HepG2 (cell line): ENCODE results near the gene TRAPPC3. TPM values are rescaled to one million over a fixed set of nuclear protein-coding genes. Genes with fewer than 3 reads are reported as not detected.

ENCODE experiments used
- BRD4 ChIP-seq: sonication (generic); formaldehyde crosslinking; IDR thresholded peaks from 2 replicates; pipeline ENCODE4 v1.4.0; 2020; ENCODE audit warnings: missing genetic modification reagents
- CC2D1A ChIP-seq: sonication (generic); formaldehyde crosslinking; IDR thresholded peaks from 2 replicates; pipeline ENCODE4 v1.8.1; 2023; ENCODE audit warnings: mild to moderate bottlenecking, missing genetic modification reagents
- ETV5 ChIP-seq: IDR thresholded peaks from 2 replicates; pipeline ENCODE4 v1.6.1; 2018; ENCODE audit warnings: missing biosample characterization, missing genetic modification reagents, inconsistent platforms, borderline replicate concordance
- FUBP1 ChIP-seq: sonication (generic); formaldehyde crosslinking; IDR thresholded peaks from 2 replicates; pipeline ENCODE4 v1.5.1; 2020; ENCODE audit warnings: missing genetic modification reagents, mild to moderate bottlenecking, borderline replicate concordance
- HDAC6 ChIP-seq: fragments of 200-600 bp; sonication (generic); IDR thresholded peaks from 2 replicates; pipeline ENCODE4 v1.7.0; 2017; ENCODE audit warnings: mild to moderate bottlenecking, antibody characterized with exemption, low read length, low read depth
- HMGXB4 ChIP-seq, 2 experiments: sonication (generic) in 1 of 2; formaldehyde crosslinking in 1 of 2; IDR thresholded peaks; 2 replicates each; pipeline versions ENCODE4 v1.4.0 to v1.6.1; 2018 to 2020; ENCODE audit warnings: missing genetic modification reagents in 2 of 2, borderline replicate concordance in 1 of 2, low read depth in 1 of 2, mild to moderate bottlenecking in 1 of 2, missing biosample characterization in 1 of 2
- MYPOP ChIP-seq: sonication (generic); formaldehyde crosslinking; IDR thresholded peaks from 2 replicates; pipeline ENCODE4 v1.8.1; 2023; ENCODE audit warnings: mild to moderate bottlenecking, moderate library complexity, missing genetic modification reagents
- MZF1 ChIP-seq: sonication (generic); formaldehyde crosslinking; IDR thresholded peaks from 2 replicates; pipeline ENCODE4 v1.8.1; 2023; ENCODE audit warnings: mild to moderate bottlenecking, missing genetic modification reagents, borderline replicate concordance
- NFYB ChIP-seq: sonication (generic); formaldehyde crosslinking; IDR thresholded peaks from 2 replicates; pipeline ENCODE4 v1.4.0; 2020; ENCODE audit warnings: missing genetic modification reagents
- RBAK ChIP-seq: sonication (generic); formaldehyde crosslinking; IDR thresholded peaks from 2 replicates; pipeline ENCODE4 v1.5.1; 2020; ENCODE audit warnings: mild to moderate bottlenecking, missing genetic modification reagents
- RORA ChIP-seq: sonication (generic); formaldehyde crosslinking; IDR thresholded peaks from 2 replicates; pipeline ENCODE4 v1.5.0; 2020; ENCODE audit warnings: mild to moderate bottlenecking, missing genetic modification reagents, moderate library complexity
- SAP130 ChIP-seq: IDR thresholded peaks from 2 replicates; pipeline ENCODE4 v1.6.1; 2016; ENCODE audit warnings: low read depth
- SIN3A ChIP-seq: IDR thresholded peaks from 2 replicates; pipeline ENCODE4 v1.6.1; 2011; ENCODE audit warnings: low read depth, mild to moderate bottlenecking, control low read depth, low read length, borderline replicate concordance
- SMC3 ChIP-seq: IDR thresholded peaks from 2 replicates; pipeline ENCODE4 v1.6.1; 2011; ENCODE audit warnings: low read length, improper control_type of control experiment
- STAT5B ChIP-seq: sonication (generic); formaldehyde crosslinking; IDR thresholded peaks from 2 replicates; pipeline ENCODE4 v1.4.0; 2020; ENCODE audit warnings: missing genetic modification reagents
- TCF7 ChIP-seq: sonication (generic); IDR thresholded peaks from 2 replicates; pipeline ENCODE4 v1.6.1; 2016; ENCODE audit warnings: antibody characterized with exemption, low read depth
- ZBTB26 ChIP-seq: IDR thresholded peaks from 2 replicates; pipeline ENCODE4 v1.6.1; 2016; ENCODE audit warnings: missing compliant biosample characterization, missing genetic modification reagents, borderline replicate concordance
- ZNF280B ChIP-seq: sonication (generic); formaldehyde crosslinking; IDR thresholded peaks from 2 replicates; pipeline ENCODE4 v1.5.0; 2020; ENCODE audit warnings: missing genetic modification reagents, mild to moderate bottlenecking, borderline replicate concordance
- ZNF3 ChIP-seq: IDR thresholded peaks from 2 replicates; pipeline ENCODE4 v1.7.0; 2017; ENCODE audit warnings: inconsistent platforms
- ZNF652 ChIP-seq: IDR thresholded peaks from 2 replicates; pipeline ENCODE4 v1.6.1; 2016; ENCODE audit warnings: low read depth, borderline replicate concordance
- ZNF678 ChIP-seq: sonication (generic); formaldehyde crosslinking; IDR thresholded peaks from 2 replicates; pipeline ENCODE4 v1.4.0; 2020; ENCODE audit warnings: mild to moderate bottlenecking, missing genetic modification reagents
- ZNF781 ChIP-seq: sonication (generic); formaldehyde crosslinking; IDR thresholded peaks from 2 replicates; pipeline ENCODE4 v1.5.1; 2020; ENCODE audit warnings: borderline replicate concordance, mild to moderate bottlenecking, missing genetic modification reagents; ENCODE audit errors: not compliant biosample characterization
- ZNF792 ChIP-seq: IDR thresholded peaks from 2 replicates; pipeline ENCODE4 v1.6.1; 2016
- polyA plus RNA-seq, 8 experiments: library from polyadenylated mRNA; depleted of rRNA in 3 of 8; stranded (reverse) in 7 of 8; unstranded in 1 of 8; fragments of >200 nt; fragmentation: Illumina TruSeq in 4 of 8; extraction: Trizol in 4 of 8; gene quantifications; 2 replicates each; pipeline versions ENCODE4 v1.2.1 to v1.2.3, GENCODE V29; 2011 to 2016; ENCODE audit warnings: low read depth in 4 of 8, missing spikeins in 1 of 8, mixed read lengths in 1 of 8; ENCODE audit not compliant: insufficient read depth in 1 of 8
- total RNA-seq, 5 experiments: library from RNA; depleted of rRNA; stranded (reverse); fragments of >200 nt; fragmentation: Illumina TruSeq; extraction: Trizol; gene quantifications; 2 replicates each; pipeline ENCODE4 v1.2.3, GENCODE V29; 2016; ENCODE audit warnings: low read depth in 1 of 5

Gene TRAPPC3
- total and polyA plus RNA-seq, 2 of the 13 experiments (the other 11 are each of a cell fraction or from before 2014, with no cell fraction given): 53.7 to 62.4 TPM

GRCh38 chr1:36187800-36188593 lies 38.7 kb upstream of the TRAPPC3 start (continued):
- TF ChIP-seq FUBP1 (CRISPR knock-in tag): no peak
- TF ChIP-seq RBAK: no peak
- TF ChIP-seq ZNF792 (CRISPR knock-in tag): peak; percentile 39; the same call in 1 of the 2 replicates
- peak; percentile 32; the same call in 1 of the 2 replicates for TF ChIP-seq BRD4
- TF ChIP-seq ZNF678 (CRISPR knock-in tag): no peak
- TF ChIP-seq NFYB (CRISPR knock-in tag): no peak
- no peak for TF ChIP-seq MZF1 (CRISPR knock-in tag)
- no peak for TF ChIP-seq HDAC6
- TF ChIP-seq STAT5B (CRISPR knock-in tag): no peak
- 0 out of 2 replicates have a peak, but pooled peaks have one; percentile 60 for TF ChIP-seq ZNF280B (CRISPR knock-in tag)
- TF ChIP-seq ZNF3 (CRISPR knock-in tag): no peak
- no peak for TF ChIP-seq ZNF652
- peak; percentile 34; the same call in 1 of the 2 replicates for TF ChIP-seq ETV5 (CRISPR knock-in tag)
- TF ChIP-seq ZBTB26 (CRISPR knock-in tag): 0 out of 2 replicates have a peak, but pooled peaks have one; percentile 47
- peak; percentile 87 to 93 for TF ChIP-seq HMGXB4 (CRISPR knock-in tag; IDR thresholded peaks at IDR 0.05; ENCODE audit: borderline replicate concordance in 1 of 2, low read depth in 1 of 2)
- TF ChIP-seq SIN3A: no peak
- TF ChIP-seq TCF7: no peak
- TF ChIP-seq SMC3: peak; percentile 96
- no peak for TF ChIP-seq MYPOP
- TF ChIP-seq CC2D1A (CRISPR knock-in tag): no peak
- no peak for TF ChIP-seq ZNF781 (CRISPR knock-in tag)
- TF ChIP-seq RORA (CRISPR knock-in tag): no peak
- TF ChIP-seq SAP130 (CRISPR knock-in tag): peak; percentile 67
